Activated naive CD4-positive, alpha-beta T cell treated with anti-CD3 and anti-CD28 coated beads, Interleukin-2, amount 10 ng/mL, durations not matched to agents 7 days and 5 days (primary cell): Measurements from ENCODE around the gene KDF1.
A peak's percentile ranks its signal among the peaks of the same experiment; 100 is the strongest.
"Not testable (repeated sequence)": the region's sequence is repeated elsewhere in the genome, so short reads cannot be mapped to it uniquely, and the experiment has no call there.

Experiments
- CTCF ChIA-PET: fragments of 350-600 bp; sonication (Branson Sonifier 250); formaldehyde crosslinking; loops from one replicate; lab custom pipeline; 2021; ENCODE audit warnings: antibody characterized with exemption; lab: Charles Lee
- DNase-seq: peaks from one replicate; pipeline ENCODE4 v3.0.0-alpha.2; 2020
- H3K27ac Mint-ChIP-seq: one replicate; pipeline ENCODE4 v1.8.0; 2021; ENCODE audit warnings: mild to moderate bottlenecking, moderate library complexity, mixed read lengths
- H3K27me3 Mint-ChIP-seq: one replicate; pipeline ENCODE4 v1.8.0; 2021; ENCODE audit warnings: mild to moderate bottlenecking, mixed read lengths
- H3K36me3 Mint-ChIP-seq: one replicate; pipeline ENCODE4 v1.8.0; 2021; ENCODE audit warnings: mixed read lengths
- H3K4me1 Mint-ChIP-seq: one replicate; pipeline ENCODE4 v1.8.0; 2021; ENCODE audit warnings: mixed read lengths
- H3K4me3 Mint-ChIP-seq: one replicate; pipeline ENCODE4 v1.8.0; 2021; ENCODE audit warnings: mild to moderate bottlenecking, moderate library complexity, mixed read lengths
- H3K9me3 Mint-ChIP-seq: one replicate; pipeline ENCODE4 v1.8.0; 2021; ENCODE audit warnings: mixed read lengths

The KDF1 gene

DNA sequence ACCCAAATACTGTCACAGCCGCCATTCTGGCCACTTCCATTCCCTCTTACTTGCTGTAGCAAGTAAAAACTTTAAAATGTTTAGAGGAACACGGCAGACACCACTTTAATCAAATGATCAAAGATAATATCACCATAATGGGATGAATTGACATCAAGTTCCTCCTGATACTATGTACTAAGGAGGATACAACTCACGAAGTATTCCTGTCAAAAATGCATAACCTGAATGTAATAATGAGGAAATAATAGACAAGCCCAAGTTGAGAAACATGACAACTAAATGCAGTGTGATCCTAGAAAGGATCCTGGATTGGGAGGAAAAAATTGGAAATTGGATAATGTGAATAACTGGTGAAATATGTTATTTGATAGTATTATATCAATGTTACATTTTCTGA lies 3.9 kb downstream of the KDF1 start:
- no peak overlapping the region for H3K4me3 Mint-ChIP-seq
- H3K9me3 Mint-ChIP-seq: peaks cover 3% of the 10 kb centered on the region
- CTCF ChIA-PET: interaction anchor here (1.6 kb wide), 1 partner anchor 41 kb away, joined by 4 read pairs; no protein-coding TSS in a partner anchor
- H3K36me3 Mint-ChIP-seq: no peaks in the 10 kb centered on the region
- peaks cover 51% of the 10 kb centered on the region for H3K27me3 Mint-ChIP-seq
- no peak overlapping the region for H3K27ac Mint-ChIP-seq
- no peak for DNase-seq
- peaks cover 13% of the 10 kb centered on the region for H3K4me1 Mint-ChIP-seq

DNA sequence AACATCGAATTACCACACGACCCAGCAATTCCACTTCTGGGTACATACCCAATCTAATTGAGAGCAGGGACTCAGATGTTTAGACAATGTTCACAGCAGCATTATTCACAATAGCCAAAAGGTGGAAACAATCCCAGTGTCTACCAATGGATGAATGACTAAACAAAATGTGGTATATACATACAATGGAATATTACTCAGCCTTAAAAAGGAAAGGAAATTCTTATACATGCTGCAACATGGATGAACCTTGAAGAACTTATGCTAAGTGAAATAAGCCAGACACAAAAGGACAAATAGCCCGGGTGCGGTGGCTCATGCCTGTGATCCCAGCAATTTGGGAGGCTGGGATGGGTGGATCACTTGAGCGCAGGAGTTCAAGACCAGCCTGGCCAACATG lies 6.9 kb downstream of the KDF1 start:
- no peaks in the 10 kb centered on the region for H3K4me1 Mint-ChIP-seq
- no peak overlapping the region for H3K27ac Mint-ChIP-seq
- peaks cover 3% of the 10 kb centered on the region for H3K9me3 Mint-ChIP-seq
- H3K27me3 Mint-ChIP-seq: peaks cover 21% of the 10 kb centered on the region
- no peak for DNase-seq
- CTCF ChIA-PET: no interaction called here
- H3K4me3 Mint-ChIP-seq: no peak overlapping the region
- no peaks in the 10 kb centered on the region for H3K36me3 Mint-ChIP-seq

DNA sequence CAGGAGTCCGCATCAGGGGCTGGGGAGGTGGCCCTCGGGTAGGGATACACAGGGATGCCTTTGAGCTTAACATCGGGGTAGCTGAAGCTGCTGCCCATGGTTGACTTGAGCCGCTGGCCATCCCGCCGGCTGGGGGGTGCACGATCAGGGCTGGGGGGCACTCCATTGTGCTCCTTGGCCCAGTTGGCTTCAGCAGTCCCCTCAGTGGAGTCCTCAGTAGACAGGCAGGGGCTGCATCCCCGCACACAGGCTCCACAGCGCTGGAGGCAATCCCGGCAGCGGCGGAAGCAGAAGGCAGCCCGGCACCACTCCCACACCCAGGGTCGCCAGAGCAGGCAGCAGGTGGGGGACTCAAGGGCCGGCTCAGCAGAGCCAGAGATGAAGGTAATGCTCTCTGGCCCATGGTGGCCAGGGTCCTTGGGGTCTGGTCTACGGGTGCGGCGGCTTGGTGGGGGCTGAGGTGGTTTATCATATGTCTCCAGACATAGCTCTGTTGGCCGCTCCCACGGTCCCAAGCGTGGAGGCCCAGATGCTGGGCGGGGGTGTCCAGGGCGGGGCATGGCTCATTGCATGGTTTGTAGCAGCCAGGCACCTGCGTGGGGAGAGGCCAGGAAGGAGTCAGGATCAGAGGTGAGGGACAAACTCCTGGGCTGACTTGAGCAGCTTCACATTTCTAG lies 8.3 kb downstream of the KDF1 start:
- no peak overlapping the region for H3K27ac Mint-ChIP-seq
- H3K9me3 Mint-ChIP-seq: peaks cover 3% of the 10 kb centered on the region
- no peaks in the 10 kb centered on the region for H3K4me1 Mint-ChIP-seq
- CTCF ChIA-PET: no interaction called here
- DNase-seq: no peak
- H3K27me3 Mint-ChIP-seq: peaks cover 10% of the 10 kb centered on the region
- no peaks in the 10 kb centered on the region for H3K36me3 Mint-ChIP-seq
- H3K4me3 Mint-ChIP-seq: no peak overlapping the region

DNA sequence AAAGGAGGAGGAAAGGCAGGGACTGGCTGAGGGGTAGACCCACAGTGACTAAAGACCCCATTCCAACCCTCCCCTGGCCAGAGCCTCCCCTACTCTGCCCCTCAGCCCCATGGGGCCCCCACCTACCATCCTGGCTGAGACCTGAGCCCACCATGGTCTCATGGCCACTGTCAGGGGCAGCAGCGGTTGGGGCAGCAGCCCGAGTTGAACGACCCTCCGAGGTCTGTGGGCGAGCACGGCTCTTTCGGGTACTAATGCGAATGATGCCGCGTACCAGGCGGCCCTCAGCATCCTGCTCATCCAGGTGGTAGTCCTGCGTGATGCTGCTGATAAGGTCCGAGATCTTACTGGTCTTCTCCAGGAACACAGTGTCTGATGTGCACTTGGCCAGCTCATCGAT lies 9.1 kb downstream of the KDF1 start:
- peaks cover 7% of the 10 kb centered on the region for H3K27me3 Mint-ChIP-seq
- no peak for DNase-seq
- no peak overlapping the region for H3K4me3 Mint-ChIP-seq
- peaks cover 3% of the 10 kb centered on the region for H3K36me3 Mint-ChIP-seq
- H3K27ac Mint-ChIP-seq: no peak overlapping the region
- H3K4me1 Mint-ChIP-seq: no peaks in the 10 kb centered on the region
- CTCF ChIA-PET: no interaction called here
- H3K9me3 Mint-ChIP-seq: peaks cover under 1% of the 10 kb centered on the region

DNA sequence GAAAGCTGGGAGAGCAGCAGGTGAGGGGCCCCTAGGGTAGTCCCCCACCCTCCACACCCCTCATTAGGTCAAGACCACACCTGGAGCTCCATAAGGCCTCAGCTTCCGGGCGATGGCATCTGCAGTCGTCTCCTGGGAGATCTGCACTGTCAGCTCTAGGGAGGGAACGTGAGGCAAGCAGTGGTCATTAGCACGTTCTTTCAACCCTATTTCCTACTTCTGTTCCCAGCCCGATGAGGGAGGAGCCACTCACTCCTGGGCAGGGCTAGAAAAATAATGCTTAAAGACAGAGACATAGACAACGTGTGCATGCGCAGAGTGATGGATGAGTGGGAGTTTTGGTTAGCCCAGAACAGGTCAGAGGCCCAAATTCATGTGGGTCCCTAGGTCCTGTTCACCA lies 9.7 kb downstream of the KDF1 start:
- CTCF ChIA-PET: interaction anchor here (0.9 kb wide), 1 partner anchor 17 kb away, joined by 3 read pairs; no protein-coding TSS in a partner anchor
- H3K27ac Mint-ChIP-seq: no peak overlapping the region
- no peaks in the 10 kb centered on the region for H3K4me1 Mint-ChIP-seq
- no peaks in the 10 kb centered on the region for H3K9me3 Mint-ChIP-seq
- H3K4me3 Mint-ChIP-seq: no peak overlapping the region
- no peak for DNase-seq
- H3K27me3 Mint-ChIP-seq: peaks cover 4% of the 10 kb centered on the region
- H3K36me3 Mint-ChIP-seq: peaks cover 6% of the 10 kb centered on the region

DNA sequence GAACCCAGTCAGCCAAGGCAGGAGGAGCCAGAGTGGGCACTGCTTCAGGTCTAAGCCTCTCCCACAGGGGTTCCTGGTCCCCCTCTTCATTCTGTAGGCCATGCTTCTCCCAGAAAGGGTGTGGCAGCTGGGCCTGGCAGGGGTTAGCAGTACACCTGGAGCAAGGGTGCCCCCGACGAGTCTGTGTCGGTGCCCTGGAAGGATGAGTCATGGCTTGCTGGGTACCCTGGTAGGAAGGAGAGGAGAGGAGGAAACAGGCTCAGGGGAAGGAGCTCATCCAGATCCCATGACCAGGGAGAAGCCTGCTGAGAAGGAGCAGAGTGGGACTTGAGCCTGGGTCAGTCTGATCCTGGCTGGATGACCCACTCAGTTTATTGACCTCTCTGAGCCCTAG lies 10.3 kb downstream of the KDF1 start:
- Mint-ChIP-seq H3K27me3 (no peaks in the 10 kb centered on the region), H3K4me1 (no peaks in the 10 kb centered on the region), H3K9me3 (no peaks in the 10 kb centered on the region), H3K27ac (no peak overlapping the region), H3K4me3 (no peak overlapping the region), H3K36me3 (peaks cover 12% of the 10 kb centered on the region)
- DNase-seq: no peak
- CTCF ChIA-PET: interaction anchor here (0.9 kb wide), 1 partner anchor 18 kb away, joined by 3 read pairs; no protein-coding TSS in a partner anchor

DNA sequence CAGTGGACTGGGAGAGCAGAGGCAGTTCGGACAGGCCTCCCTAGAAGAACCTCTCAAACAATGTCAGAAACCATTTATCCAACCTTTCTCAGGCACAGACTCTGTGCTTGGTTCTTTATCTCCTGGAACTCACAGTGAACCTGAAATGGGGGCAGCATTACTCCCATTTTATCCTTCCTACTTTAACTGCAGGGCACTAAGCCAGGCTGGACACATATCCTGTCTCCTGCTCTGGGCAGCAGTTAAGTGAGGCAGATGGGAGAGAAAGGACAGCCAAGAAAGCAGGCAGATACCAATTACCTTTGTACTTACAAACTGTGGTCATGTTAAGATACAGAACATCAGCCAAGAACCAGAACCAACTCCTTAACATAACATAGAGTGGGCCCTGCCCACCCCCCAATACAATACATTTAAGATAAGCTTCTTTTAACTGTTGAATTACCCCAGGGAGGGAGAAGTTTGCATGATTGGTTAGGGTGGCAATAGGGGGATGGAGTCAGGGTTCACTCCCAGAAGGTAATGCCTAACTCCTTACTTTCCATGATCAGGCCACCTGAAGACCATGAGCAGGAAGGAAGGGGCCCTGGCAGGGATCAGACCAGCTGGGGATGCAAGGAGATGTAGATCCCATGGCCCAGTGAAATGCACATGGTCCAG lies 10.9 kb downstream of the KDF1 start:
- no peak for DNase-seq
- Mint-ChIP-seq H3K27ac (no peak overlapping the region), H3K4me1 (no peaks in the 10 kb centered on the region), H3K36me3 (peaks cover 13% of the 10 kb centered on the region), H3K4me3 (no peak overlapping the region), H3K27me3 (no peaks in the 10 kb centered on the region), H3K9me3 (no peaks in the 10 kb centered on the region)
- CTCF ChIA-PET: no interaction called here

DNA sequence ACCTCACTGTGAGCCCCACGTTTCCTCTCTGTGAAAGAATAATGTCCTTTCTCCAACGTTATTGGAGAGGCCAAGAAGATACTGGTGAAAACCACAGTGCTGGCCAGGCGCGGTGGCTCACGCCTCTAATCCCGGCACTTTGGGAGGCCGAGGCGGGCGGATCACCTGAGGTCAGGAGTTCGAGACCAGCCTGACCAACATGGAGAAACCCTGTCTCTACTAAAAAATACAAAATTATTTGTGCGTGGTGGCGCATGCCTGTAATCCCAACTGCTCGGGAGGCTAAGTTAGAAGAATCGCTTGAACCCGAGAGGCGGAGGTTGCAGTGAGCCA lies 11.6 kb downstream of the KDF1 start:
- not testable (repeated sequence) for DNase-seq, H3K27me3 Mint-ChIP-seq, H3K9me3 Mint-ChIP-seq, H3K4me3 Mint-ChIP-seq, H3K27ac Mint-ChIP-seq, H3K4me1 Mint-ChIP-seq
- peaks cover 13% of the 10 kb centered on the region for H3K36me3 Mint-ChIP-seq
- CTCF ChIA-PET: interaction anchor here (0.9 kb wide), 1 partner anchor 18 kb away, joined by 3 read pairs; no protein-coding TSS in a partner anchor

DNA sequence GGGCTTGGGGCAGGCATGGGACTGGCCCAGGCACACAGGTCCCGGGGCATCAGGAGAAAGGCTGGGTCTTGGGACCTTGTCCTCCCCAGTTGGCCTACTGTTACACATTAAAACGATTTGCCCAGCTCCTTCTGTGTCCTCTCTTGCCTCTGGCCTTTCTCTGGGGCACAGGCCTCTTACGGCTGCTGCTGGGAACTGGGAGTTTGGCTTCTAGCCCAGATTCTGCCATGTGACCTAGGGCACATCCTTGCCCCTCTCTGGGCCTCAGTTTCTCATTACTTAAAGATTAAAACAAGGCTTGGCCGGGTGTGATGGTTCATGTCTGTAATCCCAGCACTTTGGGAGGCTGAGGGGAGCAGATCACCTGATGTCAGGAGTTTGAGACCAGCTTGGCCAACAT lies 14.0 kb downstream of the KDF1 start:
- Mint-ChIP-seq H3K4me3 (no peak overlapping the region), H3K9me3 (no peaks in the 10 kb centered on the region), H3K4me1 (no peaks in the 10 kb centered on the region), H3K36me3 (peaks cover 25% of the 10 kb centered on the region), H3K27ac (no peak overlapping the region), H3K27me3 (no peaks in the 10 kb centered on the region)
- CTCF ChIA-PET: no interaction called here
- DNase-seq: no peak

DNA sequence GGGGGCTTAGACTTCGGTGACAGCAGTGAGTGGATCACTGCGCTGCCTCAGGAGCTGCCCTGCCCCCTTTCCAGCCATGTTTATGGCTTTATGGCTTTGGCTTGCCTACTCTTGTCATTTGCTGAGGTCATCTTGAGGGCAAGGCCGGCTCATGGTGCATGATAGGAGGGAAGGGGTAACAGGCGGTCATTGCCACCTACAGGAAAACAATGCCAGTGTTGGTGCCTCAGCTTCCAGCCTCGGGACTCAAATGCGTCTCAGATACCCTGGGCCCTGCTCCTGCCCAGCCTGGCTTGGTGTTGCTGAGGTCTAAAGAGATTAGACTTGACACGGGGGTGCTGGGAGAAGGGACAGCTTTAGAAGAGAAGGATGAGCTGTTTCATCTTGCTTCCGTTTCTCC lies 14.5 kb downstream of the KDF1 start:
- Mint-ChIP-seq H3K27me3 (no peaks in the 10 kb centered on the region), H3K27ac (peak overlapping the region; percentile 37), H3K4me3 (no peak overlapping the region), H3K36me3 (peaks cover 27% of the 10 kb centered on the region), H3K9me3 (no peaks in the 10 kb centered on the region), H3K4me1 (no peaks in the 10 kb centered on the region)
- DNase-seq: no peak
- CTCF ChIA-PET: no interaction called here

DNA sequence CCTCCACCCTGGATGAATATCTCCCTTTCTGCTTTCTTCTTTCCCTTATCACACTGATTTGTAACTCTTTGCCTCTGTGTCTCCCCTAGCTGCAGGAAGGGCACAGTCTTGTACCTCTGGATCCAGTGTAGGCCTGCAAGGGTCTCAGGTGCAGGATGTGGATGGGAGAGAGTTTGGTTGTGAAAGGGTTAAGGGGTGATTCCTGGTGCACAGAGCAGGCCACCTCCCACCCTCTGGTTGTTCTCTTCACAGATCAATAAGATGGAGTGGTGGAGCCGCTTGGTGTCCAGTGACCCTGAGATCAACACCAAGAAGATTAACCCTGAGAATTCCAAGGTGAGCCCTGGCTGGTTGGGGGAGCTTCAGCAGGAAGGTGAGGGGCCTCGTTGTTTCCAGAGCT lies 15.1 kb downstream of the KDF1 start:
- Mint-ChIP-seq H3K4me1 (no peaks in the 10 kb centered on the region), H3K27me3 (no peaks in the 10 kb centered on the region), H3K4me3 (no peak overlapping the region), H3K27ac (no peak overlapping the region), H3K9me3 (no peaks in the 10 kb centered on the region), H3K36me3 (peaks cover 27% of the 10 kb centered on the region)
- CTCF ChIA-PET: no interaction called here
- no peak for DNase-seq

DNA sequence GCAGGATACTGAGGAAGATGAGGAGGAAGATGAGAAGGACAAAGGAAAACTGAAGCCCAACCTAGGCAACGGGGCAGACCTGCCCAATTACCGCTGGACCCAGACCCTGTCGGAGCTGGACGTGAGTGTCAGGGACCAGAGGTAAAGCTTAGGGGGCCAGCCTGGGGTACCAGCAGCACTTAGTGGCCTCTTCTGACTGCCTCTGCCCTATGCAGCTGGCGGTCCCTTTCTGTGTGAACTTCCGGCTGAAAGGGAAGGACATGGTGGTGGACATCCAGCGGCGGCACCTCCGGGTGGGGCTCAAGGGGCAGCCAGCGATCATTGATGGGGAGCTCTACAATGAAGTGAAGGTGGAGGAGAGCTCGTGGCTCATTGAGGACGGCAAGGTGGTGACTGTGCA lies 17.6 kb downstream of the KDF1 start:
- Mint-ChIP-seq H3K9me3 (no peaks in the 10 kb centered on the region), H3K36me3 (peaks cover 30% of the 10 kb centered on the region), H3K27ac (no peak overlapping the region), H3K4me3 (no peak overlapping the region), H3K27me3 (no peaks in the 10 kb centered on the region), H3K4me1 (no peaks in the 10 kb centered on the region)
- no peak for DNase-seq
- CTCF ChIA-PET: interaction anchor here (1.1 kb wide), 1 partner anchor 391 kb away, joined by 3 read pairs; no protein-coding TSS in a partner anchor

DNA sequence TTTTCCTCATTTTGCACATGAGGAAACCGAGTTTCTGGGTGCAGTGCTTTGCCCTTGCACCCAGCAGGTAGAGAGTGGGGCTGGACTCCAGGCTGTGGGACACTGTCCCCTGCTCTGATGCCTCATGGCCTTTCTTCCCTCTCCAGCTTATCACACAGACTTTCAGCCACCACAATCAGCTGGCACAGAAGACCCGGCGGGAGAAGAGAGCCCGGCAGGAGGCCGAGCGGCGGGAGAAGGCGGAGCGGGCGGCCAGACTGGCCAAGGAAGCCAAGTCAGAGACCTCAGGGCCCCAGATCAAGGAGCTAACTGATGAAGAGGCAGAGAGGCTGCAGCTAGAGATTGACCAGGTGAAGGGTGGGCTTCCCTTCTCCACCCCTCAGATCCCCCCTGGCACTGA lies 19.0 kb downstream of the KDF1 start:
- Mint-ChIP-seq H3K27me3 (no peaks in the 10 kb centered on the region), H3K4me1 (no peaks in the 10 kb centered on the region), H3K9me3 (no peaks in the 10 kb centered on the region), H3K4me3 (no peak overlapping the region), H3K27ac (no peak overlapping the region), H3K36me3 (peaks cover 27% of the 10 kb centered on the region)
- no peak for DNase-seq
- CTCF ChIA-PET: no interaction called here

DNA sequence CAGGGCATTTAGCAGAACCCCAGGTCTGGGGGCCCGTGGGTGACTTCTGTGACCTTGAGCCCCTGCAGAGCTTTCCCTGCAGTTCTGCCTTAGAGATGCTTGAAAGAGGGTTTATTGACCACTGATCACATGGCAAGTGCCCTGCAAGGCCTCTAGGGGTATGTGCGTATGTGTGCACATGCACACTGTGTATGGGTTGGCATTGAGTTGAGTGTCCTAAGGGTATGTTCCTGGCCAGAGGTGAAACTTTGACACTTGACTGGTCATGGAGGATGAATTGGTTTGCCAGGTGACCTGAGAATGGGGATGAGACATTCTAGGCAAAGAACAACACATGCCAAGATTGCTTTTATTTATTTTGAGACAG lies 21.6 kb downstream of the KDF1 start:
- Mint-ChIP-seq H3K4me1 (no peaks in the 10 kb centered on the region), H3K9me3 (no peaks in the 10 kb centered on the region), H3K27ac (peak overlapping the region; percentile 33), H3K4me3 (no peak overlapping the region), H3K27me3 (no peaks in the 10 kb centered on the region), H3K36me3 (peaks cover 22% of the 10 kb centered on the region)
- CTCF ChIA-PET: no interaction called here
- no peak for DNase-seq

DNA sequence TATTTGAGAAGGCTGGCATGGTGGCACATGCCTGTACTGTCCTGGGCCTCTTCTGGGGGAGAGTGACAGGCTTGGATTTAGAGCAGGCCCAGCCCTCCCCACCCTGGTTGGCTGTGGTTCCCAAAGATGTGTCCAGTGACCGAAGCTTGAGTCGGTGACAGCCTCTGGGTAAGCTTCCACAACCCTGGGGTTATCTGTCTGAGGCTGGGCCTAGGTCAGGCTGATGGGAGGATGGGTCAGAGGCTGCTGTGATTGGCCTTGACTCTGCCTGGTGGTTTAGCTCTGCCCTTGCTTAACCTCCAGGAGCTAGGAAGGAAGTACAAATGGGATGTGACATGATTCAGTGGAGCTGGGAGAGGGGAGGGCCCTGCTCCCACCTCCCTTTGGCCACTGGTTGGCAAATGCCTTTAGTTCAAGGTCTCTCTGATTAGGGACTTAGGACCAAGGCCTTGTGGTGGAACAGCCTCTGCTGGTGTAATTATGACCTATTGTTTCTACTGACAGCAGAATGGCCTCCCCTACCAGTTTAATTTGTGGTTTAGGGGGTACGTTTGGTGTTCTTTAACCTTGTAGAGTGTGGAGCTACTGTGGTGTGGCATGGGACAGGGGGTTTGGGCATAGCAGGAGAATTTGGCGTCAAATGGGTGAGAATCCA lies 22.1 kb downstream of the KDF1 start:
- no peak for DNase-seq
- no peaks in the 10 kb centered on the region for H3K4me1 Mint-ChIP-seq
- H3K36me3 Mint-ChIP-seq: peaks cover 22% of the 10 kb centered on the region
- CTCF ChIA-PET: no interaction called here
- no peak overlapping the region for H3K27ac Mint-ChIP-seq
- no peak overlapping the region for H3K4me3 Mint-ChIP-seq
- no peaks in the 10 kb centered on the region for H3K27me3 Mint-ChIP-seq
- no peaks in the 10 kb centered on the region for H3K9me3 Mint-ChIP-seq
